HG03039 (cell line): ENCODE results near the gene ARHGEF35.
"Not testable (repeated sequence)": the region's sequence is repeated elsewhere in the genome, so short reads cannot be mapped to it uniquely, and the experiment has no call there.

ENCODE experiments used
- ATAC-seq: cut with Tn5 transposase; IDR thresholded peaks from one replicate; pipeline ENCODE4 v1.9.1; 2021; ENCODE audit warnings: mild to moderate bottlenecking, moderate library complexity; ENCODE audit not compliant: unreplicated experiment

ARHGEF35 gene

GRCh38 chr7:144179165-144179479, 16.5 kb downstream of the ARHGEF35 start:
- ATAC-seq: peak; percentile 27

GRCh38 chr7:144178380-144179164, 17.1 kb downstream of the ARHGEF35 start:
- peak; percentile 95 for ATAC-seq

- ATAC-seq: no peak
Observed at GRCh38 chr7:144174613-144175012, 21.0 kb downstream of the ARHGEF35 start.

GRCh38 chr7:144171594-144172350, 23.9 kb downstream of the ARHGEF35 start:
- ATAC-seq: not testable (repeated sequence)

DNA sequence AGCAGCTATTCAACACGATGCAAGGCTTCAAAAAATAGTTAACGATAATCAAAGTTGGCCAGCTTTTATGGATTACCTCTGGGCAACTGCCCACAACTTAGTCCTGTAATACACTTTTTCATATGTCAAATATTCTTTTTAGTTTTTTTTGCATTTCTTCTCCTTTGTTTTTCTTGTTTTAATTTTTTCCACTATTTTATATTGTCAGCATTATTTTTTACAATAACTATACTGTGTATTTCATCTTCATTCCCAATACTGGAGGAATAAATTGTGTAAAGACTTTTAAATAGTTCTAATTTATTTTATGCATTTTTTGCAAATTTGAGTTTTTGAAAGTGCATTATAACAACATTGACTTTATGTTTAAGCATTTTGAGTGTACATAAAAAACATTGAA, 30.8 kb downstream of the ARHGEF35 start:
- ATAC-seq: no peak

DNA sequence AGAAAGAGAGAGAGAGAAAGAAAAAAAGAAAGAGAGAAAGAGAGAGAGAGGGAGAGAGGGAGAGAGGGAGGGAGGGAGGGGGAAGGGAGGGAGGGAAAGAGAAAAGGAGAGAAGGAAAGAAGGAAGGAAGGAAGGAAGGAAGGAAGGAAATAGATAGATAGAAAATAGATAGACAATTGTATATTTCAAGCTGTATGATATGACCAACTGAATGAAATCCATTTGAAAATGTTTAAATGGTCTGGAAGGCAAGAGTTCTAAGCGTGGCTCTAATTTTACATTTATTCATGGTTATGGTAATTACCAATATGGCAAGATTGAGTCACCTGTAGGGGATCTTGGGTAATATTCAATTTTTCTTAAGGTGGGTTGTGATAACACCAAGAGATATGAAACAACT, 36.8 kb downstream of the ARHGEF35 start:
- ATAC-seq: no peak

- no peak for ATAC-seq
Observed at GRCh38 chr7:144148224-144148827, 47.3 kb downstream of the ARHGEF35 start.

- no peak for ATAC-seq
Observed at GRCh38 chr7:144144426-144144825, 51.2 kb downstream of the ARHGEF35 start.

DNA sequence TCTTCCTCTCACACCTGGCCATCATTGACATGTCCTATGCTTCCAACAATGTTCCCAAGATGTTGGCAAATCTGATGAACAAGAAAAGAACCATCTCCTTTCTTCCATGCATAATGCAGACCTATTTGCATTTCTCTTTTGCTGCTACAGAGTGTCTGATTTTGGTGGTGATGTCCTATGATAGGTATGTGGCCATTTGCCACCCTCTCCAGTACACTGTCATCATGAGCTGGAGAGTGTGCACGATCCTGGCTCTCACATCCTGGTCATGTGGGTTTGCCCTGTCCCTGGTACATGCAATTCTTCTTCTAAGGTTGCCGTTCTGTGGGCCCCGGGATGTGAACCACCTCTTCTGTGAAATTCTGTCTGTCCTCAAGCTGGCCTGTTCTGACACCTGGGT, 53.4 kb downstream of the ARHGEF35 start:
- no peak for ATAC-seq

DNA sequence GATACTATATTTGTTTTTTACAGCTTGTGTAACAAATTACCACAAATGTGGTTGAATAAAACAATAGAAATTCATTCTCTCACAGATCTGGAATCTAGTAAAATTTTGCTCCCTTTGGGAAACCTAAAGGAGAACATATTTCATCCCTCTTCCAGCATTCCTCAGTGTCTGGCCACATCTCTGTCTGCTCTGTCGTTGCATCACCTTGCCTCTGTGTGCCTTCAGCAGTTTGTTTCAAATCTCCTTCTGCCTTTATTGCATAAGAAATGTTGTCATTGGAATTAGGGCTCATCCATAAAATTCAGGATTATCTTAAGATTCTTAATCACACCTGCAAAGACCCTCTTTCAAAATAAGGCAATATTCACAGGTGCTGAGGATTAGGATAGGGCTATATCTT, 58.1 kb downstream of the ARHGEF35 start:
- ATAC-seq: no peak
